Naive thymus-derived CD4-positive, alpha-beta T cell (primary cell): ENCODE measurements around the gene ATXN7. TPM values are rescaled to one million over a fixed set of nuclear protein-coding genes. Genes with fewer than 3 reads are reported as not detected.

Experiments
- ATAC-seq: fragments of 150-1000 bp; cut with Tn5 transposase; 2 replicates; pipeline ENCODE4 v1.10.0; 2021; ENCODE audit warnings: mild to moderate bottlenecking, moderate library complexity
- CTCF ChIA-PET: fragments of 350-600 bp; sonication (Branson Sonifier 250); formaldehyde crosslinking; loops from one replicate; lab custom pipeline; 2021; ENCODE audit warnings: antibody characterized with exemption; lab: Charles Lee
- POLR2A ChIA-PET: fragments of 350-600 bp; sonication (Branson Sonifier 250); formaldehyde crosslinking; loops from one replicate; lab custom pipeline; 2021; ENCODE audit warnings: antibody characterized with exemption, inconsistent platforms; lab: Charles Lee
- DNase-seq, 9 donors: peaks; one replicate each; pipeline versions ENCODE4 v3.0.0 to v3.0.0-alpha.2; 2020 to 2022; ENCODE audit warnings: mixed read lengths in 1 of 9
- H3K27ac ChIP-seq: one replicate; pipeline ENCODE4 v1.7.0; 2013; ENCODE audit warnings: mild to moderate bottlenecking, low read depth, low read length, moderate library complexity
- H3K27me3 ChIP-seq, 2 donors: one replicate each; pipeline ENCODE4 v1.7.0; 2013; ENCODE audit warnings: low read length in 2 of 2, mild to moderate bottlenecking in 2 of 2, moderate library complexity in 2 of 2; ENCODE audit not compliant: control insufficient read depth in 2 of 2, insufficient read depth in 2 of 2
- H3K36me3 ChIP-seq, 3 experiments: 1 replicate in 2 of 3; 2 replicates in 1 of 3; pipeline ENCODE4 v1.7.0; 2013; ENCODE audit warnings: low read length in 3 of 3, mild to moderate bottlenecking in 3 of 3, moderate library complexity in 1 of 3; ENCODE audit not compliant: insufficient read depth in 3 of 3, control insufficient read depth in 2 of 3
- H3K4me1 ChIP-seq, 2 donors: one replicate each; pipeline ENCODE4 v1.7.0; 2013; ENCODE audit warnings: low read length in 2 of 2, mild to moderate bottlenecking in 2 of 2, moderate library complexity in 1 of 2; ENCODE audit not compliant: control insufficient read depth in 2 of 2, insufficient read depth in 2 of 2
- H3K4me3 ChIP-seq: 2 replicates; pipeline ENCODE4 v1.7.0; 2013; ENCODE audit warnings: mild to moderate bottlenecking, low read length
- H3K9me3 ChIP-seq, 3 experiments: 1 replicate in 2 of 3; 2 replicates in 1 of 3; pipeline ENCODE4 v1.7.0; 2013; ENCODE audit warnings: low read length in 3 of 3; ENCODE audit not compliant: control insufficient read depth in 2 of 3
- H3K27ac Mint-ChIP-seq, 9 donors: one replicate each; pipeline ENCODE4 v1.8.0; 2020 to 2022; ENCODE audit warnings: mixed read lengths in 9 of 9, mild to moderate bottlenecking in 8 of 9, moderate library complexity in 5 of 9, inconsistent platforms in 2 of 9
- H3K27me3 Mint-ChIP-seq, 5 donors: one replicate each; pipeline ENCODE4 v1.8.0; 2021 to 2022; ENCODE audit warnings: mixed read lengths in 5 of 5, mild to moderate bottlenecking in 1 of 5
- H3K36me3 Mint-ChIP-seq, 5 donors: one replicate each; pipeline ENCODE4 v1.8.0; 2020 to 2022; ENCODE audit warnings: mixed read lengths in 5 of 5, mild to moderate bottlenecking in 3 of 5, inconsistent platforms in 1 of 5
- H3K4me1 Mint-ChIP-seq, 7 donors: one replicate each; pipeline ENCODE4 v1.8.0; 2020 to 2022; ENCODE audit warnings: mixed read lengths in 7 of 7, mild to moderate bottlenecking in 3 of 7, inconsistent platforms in 1 of 7
- H3K4me3 Mint-ChIP-seq, 10 donors: one replicate each; pipeline ENCODE4 v1.8.0; 2020 to 2022; ENCODE audit warnings: mild to moderate bottlenecking in 10 of 10, mixed read lengths in 10 of 10, moderate library complexity in 6 of 10, inconsistent platforms in 2 of 10
- H3K9me3 Mint-ChIP-seq, 11 donors: one replicate each; pipeline ENCODE4 v1.8.0; 2020 to 2022; ENCODE audit warnings: mixed read lengths in 11 of 11, mild to moderate bottlenecking in 4 of 11, inconsistent platforms in 1 of 11, moderate library complexity in 1 of 11
- intact Hi-C, 2 donors: fragments of 100-400 bp; cut with micrococcal nuclease; formaldehyde crosslinking; loops; one replicate each; pipeline ENCODE4 v1.15.1; 2023
- polyA plus RNA-seq, 2 donors: library from polyadenylated mRNA; unstranded; fragments of 300-500 nt; fragmentation: Illumina TruSeq; gene quantifications; one replicate each; pipeline ENCODE4 v1.2.3, GENCODE V29; 2021
- total RNA-seq, 6 experiments: library from RNA in 5 of 6; stranded (reverse) in 5 of 6; gene quantifications; 1 replicate in 5 of 6; 2 replicates in 1 of 6; pipeline ENCODE4 v1.2.3 and lab custom pipeline; 2021 to 2026

The ATXN7 gene
- total and polyA plus RNA-seq, 7 experiments from 2014 or later = 29.8 to 204 (median 142) TPM

DNA sequence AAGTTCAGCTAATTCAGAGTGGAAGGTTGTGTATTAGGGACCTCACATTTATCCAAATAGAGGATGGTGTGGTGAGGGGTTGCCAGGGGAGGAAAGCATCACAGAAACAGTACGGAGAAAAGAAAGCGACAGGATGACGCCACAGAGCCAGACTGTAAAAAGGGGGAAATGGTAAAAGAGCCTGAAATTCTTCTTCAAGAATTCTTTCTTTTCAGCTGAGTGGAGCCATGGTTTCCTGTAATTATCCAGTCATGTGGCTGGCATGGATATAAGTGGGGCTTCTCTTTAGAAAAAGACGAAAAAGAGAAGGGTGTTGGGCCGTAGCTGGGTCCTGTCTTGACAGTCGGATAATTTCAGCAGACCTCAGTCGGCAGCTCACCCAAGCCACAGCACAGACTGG is 184.1 kb downstream of the ATXN7 start:
- H3K4me1 ChIP-seq = no peaks in the 10 kb centered on the region
- Mint-ChIP-seq H3K4me3 (no peak overlapping the region), H3K4me1 (peaks cover 0 to 5% (median 0%) of the 10 kb centered on the region in 7 donors), H3K27ac (no peak overlapping the region), H3K36me3 (no peaks in the 10 kb centered on the region), H3K27me3 (peaks cover 10 to 48% (median 25%) of the 10 kb centered on the region in 5 donors), H3K9me3 (no peaks in the 10 kb centered on the region)
- no peaks in the 10 kb centered on the region for H3K9me3 ChIP-seq
- H3K36me3 ChIP-seq = no peaks in the 10 kb centered on the region
- ATAC-seq = no peak
- no peaks in the 10 kb centered on the region for H3K27me3 ChIP-seq
- ChIA-PET POLR2A (interaction anchor here (0.7 kb wide), 1 partner anchor 18 kb away, joined by 3 read pairs; no protein-coding TSS in a partner anchor), CTCF (no interaction called here)
- no peak overlapping the region for H3K27ac ChIP-seq
- intact Hi-C loops = no loop called here
- H3K4me3 ChIP-seq = no peak overlapping the region
- no peak for DNase-seq

DNA sequence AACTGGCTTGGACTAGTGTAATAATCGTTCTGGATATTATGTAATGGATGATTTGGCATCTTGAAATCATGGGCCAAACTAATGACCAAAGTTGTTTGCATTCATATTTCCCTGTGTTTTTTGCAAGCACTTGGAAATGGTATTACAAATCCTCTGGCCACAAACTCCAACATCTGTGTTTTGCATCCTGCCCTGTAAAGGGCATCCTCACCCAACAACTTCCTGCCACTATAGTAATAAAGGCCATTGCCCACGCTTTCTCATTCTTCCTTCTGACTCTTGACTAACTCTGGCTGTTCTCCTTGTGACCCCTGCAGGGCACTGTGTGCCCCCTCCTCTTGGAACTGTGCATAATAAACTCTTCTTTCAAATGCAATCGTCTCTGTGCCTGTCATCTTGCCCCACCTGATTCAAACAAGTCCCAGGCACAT is 185.0 kb downstream of the ATXN7 start:
- Mint-ChIP-seq H3K27me3 (peaks cover 6 to 39% (median 20%) of the 10 kb centered on the region in 5 donors), H3K4me3 (no peak overlapping the region)
- POLR2A ChIA-PET = no interaction called here

DNA sequence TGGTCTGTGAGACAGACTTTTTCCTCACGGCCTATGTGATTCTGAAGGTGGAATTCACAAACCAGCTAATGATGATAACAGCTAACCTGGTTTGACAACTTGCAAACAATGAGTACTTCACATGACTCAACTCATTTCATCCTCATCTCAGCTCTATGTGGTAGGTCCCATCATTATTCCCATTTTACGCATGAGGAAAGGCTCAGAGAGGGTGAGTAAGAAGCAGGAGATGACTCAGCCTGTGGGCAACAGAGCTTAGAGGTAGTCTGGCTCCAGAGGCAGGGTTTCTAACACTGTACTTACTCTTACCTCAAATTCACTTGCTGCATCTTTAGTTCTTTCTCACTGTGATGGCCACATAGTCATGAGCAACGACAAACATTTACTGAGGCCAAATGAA is 185.5 kb downstream of the ATXN7 start:
- Mint-ChIP-seq H3K9me3 (no peaks in the 10 kb centered on the region), H3K4me3 (no peak overlapping the region), H3K36me3 (no peaks in the 10 kb centered on the region), H3K4me1 (peaks cover 0 to 5% (median 0%) of the 10 kb centered on the region in 7 donors), H3K27me3 (peaks cover 5 to 35% (median 17%) of the 10 kb centered on the region in 5 donors), H3K27ac (no peak overlapping the region)
- no peaks in the 10 kb centered on the region for H3K9me3 ChIP-seq
- ChIA-PET POLR2A (no interaction called here), CTCF (no interaction called here)
- intact Hi-C loops = no loop called here
- no peaks in the 10 kb centered on the region for H3K27me3 ChIP-seq
- H3K27ac ChIP-seq = no peak overlapping the region
- ATAC-seq (no peak), DNase-seq (no peak)
- no peaks in the 10 kb centered on the region for H3K36me3 ChIP-seq
- H3K4me3 ChIP-seq = no peak overlapping the region
- no peaks in the 10 kb centered on the region for H3K4me1 ChIP-seq

More for the DNA sequence above, 185.0 kb downstream of the ATXN7 start:
- Histone ChIP-seq H3K27me3 (no peaks in the 10 kb centered on the region), H3K4me3 (no peak overlapping the region), H3K27ac (no peak overlapping the region), H3K9me3 (no peaks in the 10 kb centered on the region), H3K4me1 (no peaks in the 10 kb centered on the region), H3K36me3 (no peaks in the 10 kb centered on the region)
- Mint-ChIP-seq H3K36me3 (no peaks in the 10 kb centered on the region), H3K9me3 (no peaks in the 10 kb centered on the region), H3K4me1 (peaks cover 0 to 5% (median 0%) of the 10 kb centered on the region in 7 donors), H3K27ac (no peak overlapping the region)
- intact Hi-C loops = no loop called here
- ATAC-seq = no peak
- CTCF ChIA-PET = no interaction called here
- DNase-seq = no peak

DNA sequence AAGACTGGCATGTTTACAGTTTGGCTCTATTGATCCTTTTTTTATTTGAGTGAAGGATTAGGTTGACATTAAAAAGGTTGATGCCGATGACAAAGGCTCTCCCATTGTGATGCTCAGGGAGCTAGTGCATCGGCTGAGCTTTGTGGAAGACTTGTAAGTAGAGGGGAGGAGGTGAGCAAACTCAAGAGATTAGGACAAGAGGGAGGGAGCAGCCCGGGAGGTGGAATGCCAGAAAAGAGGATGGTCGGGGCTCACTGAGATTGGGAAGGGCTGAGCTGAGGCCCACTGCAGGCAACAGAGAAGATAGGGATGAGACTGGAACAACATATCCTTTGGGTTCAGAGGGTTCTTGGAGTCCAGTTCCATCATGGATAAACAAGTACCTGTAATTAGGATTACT is 186.2 kb downstream of the ATXN7 start:
- Histone ChIP-seq H3K27me3 (no peaks in the 10 kb centered on the region), H3K9me3 (no peaks in the 10 kb centered on the region), H3K36me3 (no peaks in the 10 kb centered on the region), H3K4me3 (no peak overlapping the region), H3K27ac (no peak overlapping the region), H3K4me1 (no peaks in the 10 kb centered on the region)
- ATAC-seq (no peak), DNase-seq (no peak)
- intact Hi-C loops = no loop called here
- POLR2A ChIA-PET = no interaction called here
- Mint-ChIP-seq H3K27ac (no peak overlapping the region), H3K36me3 (no peaks in the 10 kb centered on the region), H3K9me3 (no peaks in the 10 kb centered on the region), H3K4me1 (peaks cover 0 to 5% (median 0%) of the 10 kb centered on the region in 7 donors), H3K4me3 (no peak overlapping the region), H3K27me3 (peaks cover 5 to 34% (median 11%) of the 10 kb centered on the region in 5 donors)
- CTCF ChIA-PET = no interaction called here

Other genes starting within 250 kb of the ATXN7 start
- gene SNTN, start 211.2 kb upstream of the ATXN7 start, total RNA-seq = not detected
- not detected for gene SNTN, start 211.2 kb upstream of the ATXN7 start, polyA plus RNA-seq
- gene C3orf49, start 44.6 kb upstream of the ATXN7 start, total RNA-seq = not detected
- not detected for gene C3orf49, start 44.6 kb upstream of the ATXN7 start, polyA plus RNA-seq
- 10 to 100 TPM; 24.6 to 86.2 (median 38.7) TPM for gene THOC7, start 62 bp upstream of the ATXN7 start, total RNA-seq
- gene THOC7, start 62 bp upstream of the ATXN7 start, polyA plus RNA-seq = 100 to 1,000 TPM in 1 of 2 donors, 10 to 100 TPM in 1; 60.0 to 113 TPM
- not detected for gene SCAANT1, start 48.5 kb downstream of the ATXN7 start, total RNA-seq
- gene SCAANT1, start 48.5 kb downstream of the ATXN7 start, polyA plus RNA-seq = not detected
- 100 to 1,000 TPM in 1 of 5 experiments, 10 to 100 TPM in 4; 63.4 to 103 (median 84.1) TPM for gene PSMD6, start 159.6 kb downstream of the ATXN7 start, total RNA-seq
- gene PSMD6, start 159.6 kb downstream of the ATXN7 start, polyA plus RNA-seq = 100 to 1,000 TPM; 119 to 134 TPM